HEK293 (cell line): Measurements from ENCODE around the gene TRPV2.

Experiments
- CTCF ChIP-seq: fragments of 450-650 bp; formaldehyde crosslinking; IDR thresholded peaks from 2 replicates; pipeline ENCODE4 v1.5.1; 2016; ENCODE audit warnings: missing biosample characterization, missing genetic modification characterization
- ZNF423 ChIP-seq: fragments of 450-650 bp; formaldehyde crosslinking; IDR thresholded peaks from 2 replicates; pipeline ENCODE4 v1.5.1; 2016; ENCODE audit warnings: missing biosample characterization, missing genetic modification characterization
- ZNF530 ChIP-seq: fragments of 450-650 bp; formaldehyde crosslinking; IDR thresholded peaks from 2 replicates; pipeline ENCODE4 v1.5.1; 2016; ENCODE audit warnings: low read depth, missing biosample characterization, missing genetic modification characterization

- TF ChIP-seq ZNF530 (tag by site-specific recombination) (no peak), ZNF423 (tag by site-specific recombination) (no peak), CTCF (tag by site-specific recombination) (no peak)
These were observed 16.8 kb upstream of the TRPV2 start for GRCh38 chr17:16398270-16399267.
